Natural killer cell (primary cell): ENCODE results near the gene FAM110C. TPM values are rescaled to one million over a fixed set of nuclear protein-coding genes. Genes with fewer than 3 reads are reported as not detected.

Source experiments
- ATAC-seq, 3 donors: fragments of 150-1000 bp in 2 of 3; fragments of 200-7000 bp in 1 of 3; cut with Tn5 transposase; 1 replicate in 1 of 3; 2 replicates in 2 of 3; pipeline ENCODE4 v1.10.0; 2021; ENCODE audit warnings: mild to moderate bottlenecking in 2 of 3, moderate library complexity in 2 of 3
- DNase-seq, 2 donors: peaks; one replicate each; pipeline versions ENCODE4 v3.0.0 to v3.0.0-alpha.2; 2013 to 2021; ENCODE audit warnings: mixed read lengths in 1 of 2
- H3K27ac ChIP-seq: one replicate; pipeline ENCODE4 v1.5.1; 2013; ENCODE audit warnings: mild to moderate bottlenecking, low read length
- H3K27me3 ChIP-seq: one replicate; pipeline ENCODE4 v1.6.1; 2013; ENCODE audit warnings: low read length; ENCODE audit not compliant: control insufficient read depth, insufficient read depth
- H3K36me3 ChIP-seq: one replicate; pipeline ENCODE4 v1.6.1; 2013; ENCODE audit warnings: low read length; ENCODE audit not compliant: control insufficient read depth, insufficient read depth
- H3K4me1 ChIP-seq: one replicate; pipeline ENCODE4 v1.6.1; 2013; ENCODE audit warnings: low read length; ENCODE audit not compliant: control insufficient read depth, insufficient read depth
- H3K4me3 ChIP-seq: one replicate; pipeline ENCODE4 v1.5.1; 2013; ENCODE audit warnings: low read length
- H3K9me3 ChIP-seq: one replicate; pipeline ENCODE4 v1.6.1; 2013; ENCODE audit warnings: low read length; ENCODE audit not compliant: control insufficient read depth, insufficient read depth
- H3K27ac Mint-ChIP-seq, 2 donors: one replicate each; pipeline ENCODE4 v1.8.0; 2022; ENCODE audit warnings: mild to moderate bottlenecking in 2 of 2, mixed read lengths in 2 of 2, moderate library complexity in 1 of 2
- H3K27me3 Mint-ChIP-seq, 2 donors: one replicate each; pipeline ENCODE4 v1.8.0; 2022; ENCODE audit warnings: low read depth in 2 of 2, mixed read lengths in 2 of 2
- H3K36me3 Mint-ChIP-seq: one replicate; pipeline ENCODE4 v1.8.0; 2022; ENCODE audit warnings: mixed read lengths
- H3K4me1 Mint-ChIP-seq, 2 donors: one replicate each; pipeline ENCODE4 v1.8.0; 2022; ENCODE audit warnings: mixed read lengths in 2 of 2
- H3K4me3 Mint-ChIP-seq: one replicate; pipeline ENCODE4 v1.8.0; 2022; ENCODE audit warnings: mild to moderate bottlenecking, moderate library complexity, mixed read lengths
- H3K9me3 Mint-ChIP-seq, 2 donors: one replicate each; pipeline ENCODE4 v1.8.0; 2022; ENCODE audit warnings: mixed read lengths in 2 of 2
- WGBS: methylation state at CpG from one replicate; pipeline ENCODE4 v1.1.7; 2013; ENCODE audit warnings: missing lambda C conversion rate; ENCODE audit not compliant: insufficient coverage; 5-methylcytosine and 5-hydroxymethylcytosine counted together
- intact Hi-C: fragments of 100-400 bp; cut with micrococcal nuclease; formaldehyde crosslinking; loops from one replicate; pipeline ENCODE4 v1.14.2; 2022
- total RNA-seq, 4 donors: library from RNA; stranded (reverse); fragments of 120-200 nt in 1 of 4; gene quantifications; one replicate each; pipeline versions ENCODE4 v1.2.3 to v1.2.4, GENCODE V29; 2013 to 2022
- TF ChIP-seq, protein P1 (sequence below): fragments of 200-600 bp; IDR thresholded peaks from one replicate; pipeline ENCODE4 v1.8.0; 2022; ENCODE audit warnings: antibody characterized with exemption

Gene FAM110C
- total RNA-seq, 3 donors from 2014 or later (not counting 1 experiment from before 2014, with no cell fraction given), result 1.3 to 8.5 (median 3.6) TPM

DNA sequence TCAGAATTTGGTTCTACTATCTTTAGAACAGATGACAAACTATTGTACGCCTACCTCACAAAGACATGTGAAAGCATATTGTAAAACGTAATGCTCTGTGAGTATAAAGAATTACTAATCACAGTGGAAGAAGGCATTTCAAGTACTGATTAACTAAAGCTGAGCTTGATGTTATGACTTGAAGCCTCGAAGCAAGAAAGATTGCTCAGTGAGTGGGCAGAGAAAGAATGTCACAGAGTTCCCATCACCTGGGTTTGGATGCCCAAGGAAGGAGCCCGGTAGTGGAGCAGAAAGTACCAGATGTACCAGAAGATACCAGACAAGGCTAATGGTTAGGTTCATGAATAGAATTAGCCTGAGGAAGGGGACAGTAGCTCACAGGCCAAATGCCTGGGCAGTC is 39.5 kb upstream of the FAM110C start:
- Mint-ChIP-seq H3K4me1 (no peaks in the 10 kb centered on the region), H3K27ac (no peak overlapping the region), H3K27me3 (peaks cover 10 to 61% of the 10 kb centered on the region in 2 donors), H3K4me3 (no peak overlapping the region), H3K9me3 (no peaks in the 10 kb centered on the region), H3K36me3 (no peaks in the 10 kb centered on the region)
- Histone ChIP-seq H3K4me3 (no peak overlapping the region), H3K27me3 (no peaks in the 10 kb centered on the region), H3K9me3 (no peaks in the 10 kb centered on the region), H3K4me1 (no peaks in the 10 kb centered on the region), H3K36me3 (no peaks in the 10 kb centered on the region), H3K27ac (no peak overlapping the region)
- 77% methylated on average over 4 of the region's 4 CpGs for WGBS
- TF ChIP-seq, protein P1, sequence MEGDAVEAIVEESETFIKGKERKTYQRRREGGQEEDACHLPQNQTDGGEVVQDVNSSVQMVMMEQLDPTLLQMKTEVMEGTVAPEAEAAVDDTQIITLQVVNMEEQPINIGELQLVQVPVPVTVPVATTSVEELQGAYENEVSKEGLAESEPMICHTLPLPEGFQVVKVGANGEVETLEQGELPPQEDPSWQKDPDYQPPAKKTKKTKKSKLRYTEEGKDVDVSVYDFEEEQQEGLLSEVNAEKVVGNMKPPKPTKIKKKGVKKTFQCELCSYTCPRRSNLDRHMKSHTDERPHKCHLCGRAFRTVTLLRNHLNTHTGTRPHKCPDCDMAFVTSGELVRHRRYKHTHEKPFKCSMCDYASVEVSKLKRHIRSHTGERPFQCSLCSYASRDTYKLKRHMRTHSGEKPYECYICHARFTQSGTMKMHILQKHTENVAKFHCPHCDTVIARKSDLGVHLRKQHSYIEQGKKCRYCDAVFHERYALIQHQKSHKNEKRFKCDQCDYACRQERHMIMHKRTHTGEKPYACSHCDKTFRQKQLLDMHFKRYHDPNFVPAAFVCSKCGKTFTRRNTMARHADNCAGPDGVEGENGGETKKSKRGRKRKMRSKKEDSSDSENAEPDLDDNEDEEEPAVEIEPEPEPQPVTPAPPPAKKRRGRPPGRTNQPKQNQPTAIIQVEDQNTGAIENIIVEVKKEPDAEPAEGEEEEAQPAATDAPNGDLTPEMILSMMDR, result no peak
- intact Hi-C loops, result no loop called here
- DNase-seq (no peak), ATAC-seq (no peak)

DNA sequence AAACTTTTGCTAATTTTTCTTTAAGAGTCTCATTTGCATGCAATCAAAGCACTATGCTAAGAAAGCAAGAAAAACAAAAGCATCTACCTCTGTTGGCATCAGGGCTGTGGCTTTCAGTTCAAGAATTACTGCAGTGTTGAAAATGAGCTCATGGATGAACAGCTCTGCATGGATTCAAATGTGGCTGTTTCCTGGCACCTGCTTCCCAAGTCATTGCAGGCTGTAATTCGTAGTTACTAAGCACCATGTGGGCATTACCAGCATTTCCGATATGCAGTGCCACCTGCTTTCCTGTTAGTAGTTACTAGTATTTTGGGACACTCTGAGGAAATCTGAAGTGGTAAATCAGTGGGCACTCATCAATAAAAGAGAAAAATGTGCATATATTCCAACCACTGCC is 37.8 kb upstream of the FAM110C start:
- Histone ChIP-seq H3K36me3 (no peaks in the 10 kb centered on the region), H3K4me1 (no peaks in the 10 kb centered on the region), H3K4me3 (no peak overlapping the region), H3K9me3 (no peaks in the 10 kb centered on the region), H3K27ac (no peak overlapping the region), H3K27me3 (peaks cover under 1% of the 10 kb centered on the region)
- H3K27ac Mint-ChIP-seq, result no peak overlapping the region
- no peaks in the 10 kb centered on the region for H3K9me3 Mint-ChIP-seq
- no peak overlapping the region for H3K4me3 Mint-ChIP-seq
- 83% methylated on average over 2 of the region's 2 CpGs for WGBS
- intact Hi-C loops, result no loop called here
- ATAC-seq (no peak), DNase-seq (no peak)
- H3K27me3 Mint-ChIP-seq, result peaks cover 17 to 68% of the 10 kb centered on the region in 2 donors
- no peaks in the 10 kb centered on the region for H3K4me1 Mint-ChIP-seq
- TF ChIP-seq, protein P1, result no peak
- H3K36me3 Mint-ChIP-seq, result no peaks in the 10 kb centered on the region

DNA sequence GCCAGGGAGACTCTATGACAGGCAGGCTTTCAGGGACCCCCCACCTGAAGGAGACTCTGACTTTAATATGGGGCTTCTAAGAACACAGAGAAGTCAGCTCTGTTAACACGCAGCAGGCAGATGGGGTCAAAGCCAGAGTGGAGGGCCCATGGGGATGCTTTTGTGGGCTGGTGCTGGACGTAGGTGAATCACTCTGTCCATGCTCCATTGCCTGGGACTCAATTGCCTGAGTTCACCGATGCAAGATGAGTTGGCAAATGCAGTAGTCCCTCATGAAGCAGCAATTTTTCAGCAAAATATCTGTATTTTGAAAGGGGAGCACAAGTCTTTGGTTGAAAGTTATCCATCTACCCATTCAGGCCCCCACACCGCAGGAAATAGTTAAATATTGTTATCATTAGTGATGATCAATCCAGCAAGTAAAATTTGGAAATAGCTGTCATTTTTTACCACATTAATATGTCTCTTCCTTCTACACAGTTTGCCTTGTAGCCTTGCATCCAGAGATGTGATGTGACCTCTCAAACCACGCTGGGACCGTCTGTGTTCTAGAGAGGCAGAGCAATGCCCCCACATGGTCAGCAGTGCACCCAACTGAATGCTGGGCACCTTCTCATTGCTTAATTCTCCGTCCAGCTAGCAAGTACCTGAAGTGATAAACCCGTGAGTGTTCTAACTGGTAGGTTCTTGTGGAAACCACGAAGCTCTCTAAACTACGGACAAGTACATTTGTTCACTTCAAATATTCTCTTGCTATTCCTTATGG is 34.8 kb upstream of the FAM110C start:
- Mint-ChIP-seq H3K36me3 (no peaks in the 10 kb centered on the region), H3K4me3 (no peak overlapping the region), H3K4me1 (no peaks in the 10 kb centered on the region), H3K27ac (no peak overlapping the region), H3K9me3 (no peaks in the 10 kb centered on the region), H3K27me3 (peaks cover 20 to 75% of the 10 kb centered on the region in 2 donors)
- H3K4me3 ChIP-seq, result no peak overlapping the region
- 81% methylated on average over 9 of the region's 10 CpGs for WGBS
- H3K36me3 ChIP-seq, result no peaks in the 10 kb centered on the region
- TF ChIP-seq, protein P1, result no peak
- ATAC-seq, result no peak
- no peak for DNase-seq
- H3K27me3 ChIP-seq, result peaks cover 4% of the 10 kb centered on the region
- no peak overlapping the region for H3K27ac ChIP-seq
- H3K9me3 ChIP-seq, result no peaks in the 10 kb centered on the region
- intact Hi-C loops, result no loop called here
- no peaks in the 10 kb centered on the region for H3K4me1 ChIP-seq

DNA sequence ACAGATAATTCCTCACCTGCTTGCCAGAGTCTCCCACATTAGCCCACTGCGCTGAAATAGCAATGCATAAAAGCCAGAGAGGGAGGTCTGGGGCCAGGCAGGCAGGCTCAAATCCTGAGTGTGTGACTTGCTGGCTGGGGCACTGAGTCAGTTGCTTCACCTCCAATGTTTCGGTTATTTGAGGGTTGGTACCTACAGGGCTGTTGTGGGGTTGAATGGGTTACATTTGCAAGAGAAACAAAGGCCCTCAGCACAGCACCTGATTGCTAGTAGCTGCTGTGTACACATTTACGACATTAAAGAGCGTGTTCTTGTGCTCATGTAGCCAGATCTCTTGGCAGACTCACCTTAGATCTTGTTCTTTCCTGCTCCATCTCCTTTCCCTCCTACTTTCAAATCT is 34.1 kb upstream of the FAM110C start:
- no peaks in the 10 kb centered on the region for H3K36me3 ChIP-seq
- DNase-seq (no peak), ATAC-seq (no peak)
- 74% methylated on average over 4 of the region's 4 CpGs for whole genome bisulfite sequencing
- H3K27ac ChIP-seq, result no peak overlapping the region
- peaks cover 4% of the 10 kb centered on the region for H3K27me3 ChIP-seq
- no peaks in the 10 kb centered on the region for H3K4me1 ChIP-seq
- no peaks in the 10 kb centered on the region for H3K9me3 Mint-ChIP-seq
- TF ChIP-seq, protein P1, result no peak
- H3K4me3 ChIP-seq, result no peak overlapping the region
- H3K36me3 Mint-ChIP-seq, result no peaks in the 10 kb centered on the region
- H3K4me3 Mint-ChIP-seq, result no peak overlapping the region
- no peaks in the 10 kb centered on the region for H3K4me1 Mint-ChIP-seq
- peaks cover 21 to 71% of the 10 kb centered on the region in 2 donors for H3K27me3 Mint-ChIP-seq
- intact Hi-C loops, result no loop called here
- no peaks in the 10 kb centered on the region for H3K9me3 ChIP-seq
- H3K27ac Mint-ChIP-seq, result no peak overlapping the region
